GM19395 (cell line): Measurements from ENCODE around the gene VKORC1.
A peak's percentile ranks its signal among the peaks of the same experiment; 100 is the strongest.

Experiments used
- ATAC-seq: cut with Tn5 transposase; IDR thresholded peaks from one replicate; pipeline ENCODE4 v1.9.1; 2021; ENCODE audit warnings: mild to moderate bottlenecking, moderate library complexity; ENCODE audit not compliant: unreplicated experiment

The VKORC1 gene

GRCh38 chr16:31130336-31130891, 35.8 kb upstream of the VKORC1 start:
- ATAC-seq = no peak

DNA sequence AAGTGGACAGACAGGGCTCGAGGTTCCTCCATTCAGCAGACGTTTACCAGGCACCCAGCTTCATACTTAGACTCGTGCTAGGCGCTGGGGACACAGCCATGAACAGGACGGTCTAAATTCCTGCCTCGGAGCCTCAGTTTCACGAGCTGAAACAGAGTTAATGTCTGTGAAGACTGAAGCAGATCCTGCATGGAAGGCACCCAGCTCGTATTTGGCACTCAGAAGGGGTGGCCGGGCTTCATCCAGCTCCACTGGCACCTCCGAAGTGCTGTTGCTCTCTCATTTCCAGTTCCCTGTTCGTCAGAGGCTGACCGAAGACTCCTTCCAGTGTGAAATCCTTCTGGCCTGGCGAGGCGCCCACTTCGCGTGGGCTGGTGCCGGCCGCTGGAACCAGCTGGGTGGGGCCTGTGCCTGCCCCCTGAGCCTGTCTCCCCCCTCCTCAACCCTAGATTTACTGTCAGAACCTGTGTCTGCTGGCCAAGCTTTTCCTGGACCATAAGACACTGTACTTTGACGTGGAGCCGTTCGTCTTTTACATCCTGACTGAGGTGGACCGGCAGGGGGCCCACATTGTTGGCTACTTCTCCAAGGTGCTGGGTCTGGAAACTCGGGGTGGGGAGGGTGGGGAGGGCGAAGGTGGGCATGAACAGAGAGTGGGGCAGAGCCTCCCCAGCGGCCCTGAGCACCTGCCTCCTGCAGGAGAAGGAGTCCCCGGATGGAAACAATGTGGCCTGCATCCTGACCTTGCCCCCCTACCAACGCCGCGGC, 35.2 kb upstream of the VKORC1 start:
- ATAC-seq = no peak

DNA sequence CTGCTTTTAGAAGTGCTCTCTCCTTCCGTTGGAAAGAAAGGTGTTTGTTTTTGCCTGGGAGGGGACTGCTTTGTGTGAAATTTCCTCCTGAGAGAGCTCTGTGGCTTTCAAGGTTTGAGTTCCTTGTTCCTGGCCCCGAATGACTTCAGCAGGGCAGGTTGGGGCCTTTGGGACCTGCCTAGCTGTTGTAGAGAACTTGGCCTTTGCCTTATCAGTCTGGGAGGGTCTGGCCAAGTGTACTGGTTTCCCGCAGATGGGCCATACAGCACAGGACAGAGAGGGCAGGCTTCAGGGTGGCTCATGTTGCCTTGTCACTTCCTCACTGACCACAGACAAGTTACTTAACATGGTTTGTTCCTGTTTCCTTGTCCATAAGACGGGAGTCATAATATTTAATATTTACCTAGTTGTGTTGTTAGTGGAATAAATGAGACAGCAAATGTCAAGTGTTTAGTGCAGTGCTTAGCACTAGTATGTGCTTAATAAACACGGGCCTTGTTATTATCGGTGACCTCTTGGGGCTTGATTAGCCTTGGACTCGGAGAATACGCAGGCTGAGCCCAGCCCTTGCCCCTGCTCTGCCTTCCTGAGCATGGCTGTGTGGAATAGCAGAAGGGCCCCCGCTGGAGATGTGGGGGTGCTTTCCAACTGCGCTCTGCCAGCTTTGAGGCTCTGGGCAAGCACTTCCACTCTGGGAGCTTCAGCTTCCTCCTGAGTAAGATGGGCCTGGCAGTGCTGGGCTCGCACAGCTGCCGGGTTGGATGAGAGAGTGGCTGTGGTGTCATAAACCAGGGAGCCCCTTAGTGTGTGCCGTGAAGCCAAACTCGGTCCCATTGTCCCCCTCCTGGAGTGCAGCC, 34.3 kb upstream of the VKORC1 start:
- ATAC-seq = no peak

- ATAC-seq = no peak
These were observed 32.6 kb upstream of the VKORC1 start for GRCh38 chr16:31127182-31127581.

- no peak for ATAC-seq
These were observed 31.2 kb upstream of the VKORC1 start for GRCh38 chr16:31125844-31126243.

GRCh38 chr16:31120129-31120528, 25.5 kb upstream of the VKORC1 start:
- ATAC-seq = no peak

- ATAC-seq = no peak
These were observed 23.9 kb upstream of the VKORC1 start for GRCh38 chr16:31118223-31119155.

DNA sequence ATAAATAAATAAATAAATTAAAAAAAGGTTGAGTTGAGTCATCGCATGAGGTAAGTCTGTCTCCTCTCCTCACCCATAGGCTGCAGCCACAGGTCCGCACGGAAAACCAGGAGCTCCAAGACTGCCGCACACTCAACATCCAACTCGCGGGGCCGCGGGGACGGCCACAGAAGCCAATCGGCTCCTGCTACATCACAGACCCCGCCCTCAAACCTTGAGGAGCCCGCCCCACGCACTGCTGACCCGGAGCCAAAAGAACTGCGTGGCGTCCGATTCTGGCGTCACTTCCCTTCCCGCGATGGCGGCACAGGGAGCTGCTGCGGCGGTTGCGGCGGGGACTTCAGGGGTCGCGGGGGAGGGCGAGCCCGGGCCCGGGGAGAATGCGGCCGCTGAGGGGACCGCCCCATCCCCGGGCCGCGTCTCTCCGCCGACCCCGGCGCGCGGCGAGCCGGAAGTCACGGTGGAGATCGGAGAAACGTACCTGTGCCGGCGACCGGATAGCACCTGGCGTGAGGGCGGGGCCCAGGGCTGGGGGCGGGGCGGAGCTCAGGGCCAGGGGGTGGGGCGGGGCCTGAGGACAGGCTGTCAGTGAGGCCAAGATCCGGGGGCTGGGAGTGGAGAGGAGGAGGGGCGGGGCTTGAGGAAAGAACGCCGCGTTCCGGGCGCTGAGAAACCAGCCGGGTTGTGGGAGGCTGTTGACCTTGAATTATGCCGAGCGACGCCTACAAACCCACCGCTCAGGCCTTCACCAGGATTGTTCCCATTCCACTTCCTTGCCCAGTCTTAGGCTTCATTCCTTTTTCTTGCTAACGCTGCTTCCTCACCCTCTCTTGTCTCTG, 23.0 kb upstream of the VKORC1 start, which contains the start of gene KAT8:
TSS of gene KAT8 (plus strand) at position 281 of the 839 bp plus-strand sequence. CDS start at position 299, 18 bp downstream.
- ATAC-seq = peak; percentile 91

GRCh38 chr16:31114468-31114867, 19.9 kb upstream of the VKORC1 start:
- ATAC-seq = no peak

GRCh38 chr16:31113121-31114120, 18.8 kb upstream of the VKORC1 start:
- ATAC-seq = no peak

GRCh38 chr16:31112711-31113110, 18.1 kb upstream of the VKORC1 start:
- ATAC-seq = no peak

GRCh38 chr16:31111881-31112466, 17.4 kb upstream of the VKORC1 start:
- ATAC-seq = no peak

DNA sequence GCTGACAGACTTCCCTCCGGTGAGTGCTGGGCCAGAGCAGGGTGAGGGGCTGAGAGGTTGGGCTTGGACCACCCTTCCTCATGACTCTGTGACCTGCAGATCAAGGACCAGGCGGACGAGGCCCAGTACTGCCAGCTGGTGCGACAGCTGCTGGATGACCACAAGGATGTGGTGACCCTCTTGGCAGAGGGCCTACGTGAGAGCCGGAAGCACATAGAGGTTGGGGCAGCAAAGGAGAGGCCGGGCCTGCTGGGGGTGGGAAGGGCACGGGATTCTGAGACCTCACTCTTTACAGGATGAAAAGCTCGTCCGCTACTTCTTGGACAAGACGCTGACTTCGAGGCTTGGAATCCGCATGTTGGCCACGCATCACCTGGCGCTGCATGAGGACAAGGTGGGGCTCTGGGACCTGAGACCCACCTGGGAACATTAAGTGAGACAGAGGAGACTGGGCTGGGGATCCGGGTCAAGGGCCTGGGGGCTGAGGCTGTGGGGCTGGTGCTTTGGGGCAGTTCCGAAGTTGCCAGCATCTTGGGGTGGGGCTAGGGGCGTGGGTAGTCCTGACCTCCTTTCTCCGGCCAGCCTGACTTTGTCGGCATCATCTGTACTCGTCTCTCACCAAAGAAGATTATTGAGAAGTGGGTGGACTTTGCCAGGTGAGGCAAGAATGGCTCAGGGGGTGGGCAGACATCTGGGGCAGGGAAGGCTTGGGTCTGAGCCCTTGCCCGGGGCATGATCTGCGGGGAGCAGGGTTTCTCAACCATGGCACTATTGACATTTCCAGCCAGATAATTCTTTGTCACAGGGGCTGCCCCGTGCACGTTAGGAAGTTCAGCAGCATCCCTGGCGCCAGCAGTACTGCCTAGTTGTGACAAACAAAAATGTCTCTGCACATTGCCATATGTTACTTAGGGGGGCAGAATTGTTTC, 15.8 kb upstream of the VKORC1 start:
- no peak for ATAC-seq

GRCh38 chr16:31109622-31110021, 15.0 kb upstream of the VKORC1 start:
- no peak for ATAC-seq

GRCh38 chr16:31108794-31109558, 14.4 kb upstream of the VKORC1 start:
- no peak for ATAC-seq
